A549 (cell line): ENCODE data around the gene LRRC4C.

ENCODE experiments used
- CTCF ChIP-seq: fragments of >200 bp; sonication (Bioruptor Twin); formaldehyde crosslinking; IDR thresholded peaks from 3 replicates; pipeline ENCODE4 v1.5.1; 2016
- EHMT2 ChIP-seq: fragments of 200-600 bp; sonication (generic); IDR thresholded peaks from 2 replicates; pipeline ENCODE4 v1.6.1; 2016; ENCODE audit warnings: antibody characterized with exemption, low read depth, mild to moderate bottlenecking, moderate library complexity
- EP300 ChIP-seq, 2 experiments: fragments of >200 bp; sonication (Bioruptor Twin); formaldehyde crosslinking; IDR thresholded peaks; 2 replicates in 1 of 2; 3 replicates in 1 of 2; pipeline ENCODE4 v1.6.1; 2016 to 2017
- HEYL ChIP-seq: fragments of 250-450 bp; sonication (Bioruptor Pico); IDR thresholded peaks from 2 replicates; pipeline ENCODE4 v1.8.0; 2021; ENCODE audit warnings: mild to moderate bottlenecking, moderate library complexity
- PBX3 ChIP-seq: IDR thresholded peaks from 2 replicates; pipeline ENCODE4 v1.6.1; 2012
- SMC3 ChIP-seq: fragments of >200 bp; sonication (Bioruptor Twin); formaldehyde crosslinking; IDR thresholded peaks from 3 replicates; pipeline ENCODE4 v1.6.1; 2018; ENCODE audit warnings: inconsistent platforms
- USF2 ChIP-seq: fragments of 450-650 bp; IDR thresholded peaks from 2 replicates; pipeline ENCODE4 v1.6.1; 2014; ENCODE audit warnings: antibody characterized with exemption

GRCh38 chr11:40203606-40204005 lies 1255.8 kb downstream of the LRRC4C start:
- TF ChIP-seq HEYL (CRISPR knock-in tag) (no peak), CTCF (no peak), PBX3 (no peak), EP300 (IDR thresholded peaks at IDR 0.05) (no peak), USF2 (no peak), EHMT2 (no peak), SMC3 (no peak)
